HEK293 (cell line): ENCODE data around the gene PLEKHG2.

Experiments used
- AEBP2 ChIP-seq: fragments of 450-650 bp; formaldehyde crosslinking; IDR thresholded peaks from 2 replicates; pipeline ENCODE4 v1.5.1; 2016; ENCODE audit warnings: missing biosample characterization, missing genetic modification characterization, borderline replicate concordance
- ELK4 ChIP-seq: IDR thresholded peaks from 2 replicates; pipeline ENCODE4 v1.6.1; 2011; ENCODE audit warnings: mild to moderate bottlenecking, low read depth, low read length, borderline replicate concordance
- HOXA7 ChIP-seq: sonication (generic); formaldehyde crosslinking; IDR thresholded peaks from 2 replicates; pipeline ENCODE4 v1.8.1; 2022; ENCODE audit warnings: missing genetic modification reagents, borderline replicate concordance
- KLF8 ChIP-seq: fragments of 450-650 bp; formaldehyde crosslinking; IDR thresholded peaks from 2 replicates; pipeline ENCODE4 v1.5.1; 2016; ENCODE audit warnings: missing biosample characterization, missing genetic modification characterization
- KLF9 ChIP-seq: fragments of 450-650 bp; formaldehyde crosslinking; IDR thresholded peaks from 2 replicates; pipeline ENCODE4 v1.5.1; 2016; ENCODE audit warnings: missing biosample characterization, missing genetic modification characterization, low read depth
- PRDM1 ChIP-seq: fragments of 450-650 bp; formaldehyde crosslinking; IDR thresholded peaks from 2 replicates; pipeline ENCODE4; 2016; ENCODE audit warnings: missing biosample characterization, missing genetic modification characterization
- RBAK ChIP-seq: fragments of 450-650 bp; formaldehyde crosslinking; IDR thresholded peaks from 2 replicates; pipeline ENCODE4 v1.5.1; 2016; ENCODE audit warnings: missing biosample characterization, missing genetic modification characterization
- SALL2 ChIP-seq: fragments of 450-650 bp; formaldehyde crosslinking; IDR thresholded peaks from 2 replicates; pipeline ENCODE4 v1.5.0; 2017; ENCODE audit warnings: missing biosample characterization, mild to moderate bottlenecking, missing genetic modification characterization, borderline replicate concordance
- SCRT2 ChIP-seq: fragments of 450-650 bp; formaldehyde crosslinking; IDR thresholded peaks from 2 replicates; pipeline ENCODE4 v1.5.1; 2016; ENCODE audit warnings: missing biosample characterization, missing genetic modification characterization
- SP7 ChIP-seq: fragments of 450-650 bp; formaldehyde crosslinking; IDR thresholded peaks from 2 replicates; pipeline ENCODE4 v1.5.1; 2016; ENCODE audit warnings: missing biosample characterization, missing genetic modification characterization
- TCF7L2 ChIP-seq: IDR thresholded peaks from 2 replicates; pipeline ENCODE4 v1.6.1; 2011; ENCODE audit warnings: low read depth, mild to moderate bottlenecking, inconsistent platforms, low read length, moderate library complexity, borderline replicate concordance
- YY2 ChIP-seq: fragments of 450-650 bp; formaldehyde crosslinking; IDR thresholded peaks from 2 replicates; pipeline ENCODE4 v1.5.1; 2016; ENCODE audit warnings: missing biosample characterization, missing genetic modification characterization
- ZBTB44 ChIP-seq: fragments of 450-650 bp; IDR thresholded peaks from 2 replicates; pipeline ENCODE4 v1.5.1; 2018; ENCODE audit warnings: missing biosample characterization, mild to moderate bottlenecking, missing genetic modification characterization
- ZIC2 ChIP-seq: fragments of 450-650 bp; formaldehyde crosslinking; IDR thresholded peaks from 2 replicates; pipeline ENCODE4 v1.5.1; 2016; ENCODE audit warnings: missing biosample characterization, missing genetic modification characterization
- ZNF114 ChIP-seq: fragments of 450-650 bp; formaldehyde crosslinking; IDR thresholded peaks from 2 replicates; pipeline ENCODE4 v1.5.0; 2017; ENCODE audit warnings: missing biosample characterization, missing genetic modification characterization
- ZNF121 ChIP-seq: fragments of 450-650 bp; formaldehyde crosslinking; IDR thresholded peaks from 2 replicates; pipeline ENCODE4 v1.5.1; 2016; ENCODE audit warnings: missing biosample characterization, missing genetic modification characterization
- ZNF140 ChIP-seq: fragments of 450-650 bp; formaldehyde crosslinking; IDR thresholded peaks from 2 replicates; pipeline ENCODE4 v1.5.1; 2016; ENCODE audit warnings: missing biosample characterization, missing genetic modification characterization
- ZNF146 ChIP-seq: fragments of 450-650 bp; formaldehyde crosslinking; IDR thresholded peaks from 2 replicates; pipeline ENCODE4 v1.5.1; 2016; ENCODE audit warnings: missing biosample characterization, missing genetic modification characterization
- ZNF155 ChIP-seq: fragments of 450-650 bp; formaldehyde crosslinking; IDR thresholded peaks from 2 replicates; pipeline ENCODE4 v1.5.1; 2016; ENCODE audit warnings: missing biosample characterization, missing genetic modification characterization
- ZNF19 ChIP-seq: fragments of 450-650 bp; formaldehyde crosslinking; IDR thresholded peaks from 2 replicates; pipeline ENCODE4; 2016; ENCODE audit warnings: missing biosample characterization, missing genetic modification characterization, low read depth
- ZNF211 ChIP-seq: fragments of 450-650 bp; formaldehyde crosslinking; IDR thresholded peaks from 2 replicates; pipeline ENCODE4 v1.5.1; 2016; ENCODE audit warnings: low read depth, missing biosample characterization, missing genetic modification characterization
- ZNF248 ChIP-seq: fragments of 450-650 bp; formaldehyde crosslinking; IDR thresholded peaks from 2 replicates; pipeline ENCODE4 v1.5.1; 2017; ENCODE audit warnings: missing biosample characterization, missing genetic modification characterization
- ZNF280C ChIP-seq: fragments of 450-650 bp; formaldehyde crosslinking; IDR thresholded peaks from 2 replicates; pipeline ENCODE4 v1.5.1; 2016; ENCODE audit warnings: missing biosample characterization, missing genetic modification characterization
- ZNF394 ChIP-seq: fragments of 450-650 bp; formaldehyde crosslinking; IDR thresholded peaks from 2 replicates; pipeline ENCODE4 v1.5.1; 2016; ENCODE audit warnings: missing biosample characterization, missing genetic modification characterization, mild to moderate bottlenecking, moderate library complexity, borderline replicate concordance
- ZNF398 ChIP-seq: fragments of 450-650 bp; formaldehyde crosslinking; IDR thresholded peaks from 2 replicates; pipeline ENCODE4 v1.5.1; 2017; ENCODE audit warnings: missing biosample characterization, missing genetic modification characterization
- ZNF404 ChIP-seq: fragments of 450-650 bp; formaldehyde crosslinking; IDR thresholded peaks from 2 replicates; pipeline ENCODE4 v1.5.1; 2017; ENCODE audit warnings: missing biosample characterization, missing genetic modification characterization
- ZNF473 ChIP-seq: fragments of 450-650 bp; formaldehyde crosslinking; IDR thresholded peaks from 2 replicates; pipeline ENCODE4 v1.5.1; 2017; ENCODE audit warnings: missing biosample characterization, missing genetic modification characterization
- ZNF530 ChIP-seq: fragments of 450-650 bp; formaldehyde crosslinking; IDR thresholded peaks from 2 replicates; pipeline ENCODE4 v1.5.1; 2016; ENCODE audit warnings: low read depth, missing biosample characterization, missing genetic modification characterization
- ZNF549 ChIP-seq: fragments of 450-650 bp; IDR thresholded peaks from 2 replicates; pipeline ENCODE4 v1.5.1; 2018; ENCODE audit warnings: missing biosample characterization, missing genetic modification characterization, mild to moderate bottlenecking, inconsistent platforms, moderate library complexity
- ZNF571 ChIP-seq: fragments of 450-650 bp; formaldehyde crosslinking; IDR thresholded peaks from 2 replicates; pipeline ENCODE4 v1.5.0; 2017; ENCODE audit warnings: missing biosample characterization, missing genetic modification characterization
- ZNF629 ChIP-seq: fragments of 450-650 bp; formaldehyde crosslinking; IDR thresholded peaks from 2 replicates; pipeline ENCODE4 v1.5.1; 2017; ENCODE audit warnings: missing biosample characterization, missing genetic modification characterization
- ZNF654 ChIP-seq: fragments of 450-650 bp; formaldehyde crosslinking; IDR thresholded peaks from 2 replicates; pipeline ENCODE4 v1.5.1; 2016; ENCODE audit warnings: low read depth, missing biosample characterization, missing genetic modification characterization
- ZNF660 ChIP-seq: fragments of 450-650 bp; IDR thresholded peaks from 2 replicates; pipeline ENCODE4 v1.5.1; 2018; ENCODE audit warnings: missing biosample characterization, mild to moderate bottlenecking, missing genetic modification characterization
- ZSCAN23 ChIP-seq: fragments of 450-650 bp; formaldehyde crosslinking; IDR thresholded peaks from 2 replicates; pipeline ENCODE4 v1.5.1; 2016; ENCODE audit warnings: missing biosample characterization, missing genetic modification characterization

Gene PLEKHG2

GRCh38 chr19:39438270-39438934, 25.9 kb downstream of the PLEKHG2 start (continued):
- TF ChIP-seq ZNF280C (tag by site-specific recombination): no peak
- TF ChIP-seq ZNF404 (tag by site-specific recombination): no peak
- no peak for TF ChIP-seq ZNF571 (tag by site-specific recombination)
- no peak for TF ChIP-seq SP7 (tag by site-specific recombination)
- TF ChIP-seq SALL2 (tag by site-specific recombination): no peak
- no peak for TF ChIP-seq ZNF654 (tag by site-specific recombination)
- TF ChIP-seq ZSCAN23: peak; percentile 38; the same call in 1 of the 2 replicates
- TF ChIP-seq ZNF473 (tag by site-specific recombination): no peak
- 0 out of 2 replicates have a peak, but pooled peaks have one; percentile 55 for TF ChIP-seq ZNF660 (tag by site-specific recombination)
- no peak for TF ChIP-seq ZNF19
- TF ChIP-seq ZNF549 (tag by site-specific recombination): no peak
- TF ChIP-seq ZNF140: no peak
- TF ChIP-seq KLF9 (tag by site-specific recombination): no peak
- peak; percentile 61 for TF ChIP-seq KLF8
- TF ChIP-seq ZNF155 (tag by site-specific recombination): no peak
- TF ChIP-seq HOXA7 (CRISPR knock-in tag): no peak
- 0 out of 2 replicates have a peak, but pooled peaks have one; percentile 36 for TF ChIP-seq ZBTB44
- no peak for TF ChIP-seq YY2
- TF ChIP-seq ZNF398 (tag by site-specific recombination): no peak; the same call in 1 of the 2 replicates
- TF ChIP-seq ZNF121: peak; percentile 61; the same call in 1 of the 2 replicates
- no peak for TF ChIP-seq ZIC2 (tag by site-specific recombination)
- TF ChIP-seq AEBP2 (tag by site-specific recombination): no peak
- TF ChIP-seq ELK4: no peak
- no peak for TF ChIP-seq SCRT2 (tag by site-specific recombination)
- TF ChIP-seq ZNF530 (tag by site-specific recombination): no peak
- peak; percentile 59; the same call in 1 of the 2 replicates for TF ChIP-seq PRDM1
- no peak for TF ChIP-seq ZNF114 (tag by site-specific recombination)
- no peak for TF ChIP-seq TCF7L2
- peak; percentile 57; the same call in 1 of the 2 replicates for TF ChIP-seq ZNF629 (tag by site-specific recombination)
- TF ChIP-seq ZNF146 (tag by site-specific recombination): no peak
- no peak for TF ChIP-seq ZNF211
- TF ChIP-seq ZNF248 (tag by site-specific recombination): 0 out of 2 replicates have a peak, but pooled peaks have one; percentile 12
- peak; percentile 98 for TF ChIP-seq ZNF394 (tag by site-specific recombination)
- no peak for TF ChIP-seq RBAK (tag by site-specific recombination)
